22Rv1 (cell line): ENCODE results near the gene NOXO1.

ENCODE experiments used
- CTCF ChIP-seq: fragments of 450-650 bp; IDR thresholded peaks from 2 replicates; pipeline ENCODE4 v1.5.1; 2017; ENCODE audit warnings: mild to moderate bottlenecking
- ZFX ChIP-seq: fragments of 450-650 bp; IDR thresholded peaks from 2 replicates; pipeline ENCODE4 v1.6.1; 2017; ENCODE audit warnings: antibody characterized with exemption, borderline replicate concordance

DNA sequence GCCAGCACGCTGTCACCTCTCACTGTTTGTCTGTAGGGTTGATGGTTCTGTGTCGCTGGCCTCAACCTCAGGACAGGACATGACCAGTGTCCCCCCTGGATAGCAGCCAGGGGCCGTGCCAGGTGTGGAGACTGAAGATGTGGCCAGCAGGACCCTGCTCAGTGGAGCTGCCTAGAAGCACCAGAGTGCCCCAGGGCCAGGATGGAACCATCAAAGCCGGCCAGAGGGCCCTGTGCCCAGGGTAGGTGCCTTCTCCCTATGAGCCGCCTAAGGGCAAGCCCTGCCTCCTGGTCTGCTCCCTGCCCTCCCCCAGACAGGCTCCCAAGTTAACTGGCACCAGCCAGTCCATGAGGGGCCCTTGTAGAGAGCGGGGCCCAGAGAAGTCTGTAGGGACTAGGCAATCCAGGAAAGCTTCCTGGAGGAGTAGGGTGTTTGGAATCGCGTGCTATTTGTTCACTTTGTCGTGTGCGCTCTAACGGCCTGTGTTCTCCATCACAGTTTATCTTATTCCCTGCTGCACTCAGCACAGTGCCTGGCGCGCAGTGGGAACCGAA lies 22.5 kb downstream of the NOXO1 start:
- TF ChIP-seq CTCF: no peak
- no peak for TF ChIP-seq ZFX
